ENCODE results near the gene LRG1.
"Not testable (repeated sequence)": the region's sequence is repeated elsewhere in the genome, so short reads cannot be mapped to it uniquely, and the experiment has no call there.

LRG1 gene

GRCh38 chr19:4542896-4543841 is 3.3 kb upstream of the LRG1 start:
- no peak for DNase-seq (ENCODE audit: low spot score)
- H3K9me3 ChIP-seq (ENCODE audit: severe bottlenecking), result no peaks in the 10 kb centered on the region
- no peaks in the 10 kb centered on the region for H3K27me3 ChIP-seq (ENCODE audit: insufficient read depth, poor library complexity, severe bottlenecking)
- no peak overlapping the region for H3K27ac ChIP-seq (ENCODE audit: poor library complexity, severe bottlenecking)
- TF ChIP-seq, protein P1, sequence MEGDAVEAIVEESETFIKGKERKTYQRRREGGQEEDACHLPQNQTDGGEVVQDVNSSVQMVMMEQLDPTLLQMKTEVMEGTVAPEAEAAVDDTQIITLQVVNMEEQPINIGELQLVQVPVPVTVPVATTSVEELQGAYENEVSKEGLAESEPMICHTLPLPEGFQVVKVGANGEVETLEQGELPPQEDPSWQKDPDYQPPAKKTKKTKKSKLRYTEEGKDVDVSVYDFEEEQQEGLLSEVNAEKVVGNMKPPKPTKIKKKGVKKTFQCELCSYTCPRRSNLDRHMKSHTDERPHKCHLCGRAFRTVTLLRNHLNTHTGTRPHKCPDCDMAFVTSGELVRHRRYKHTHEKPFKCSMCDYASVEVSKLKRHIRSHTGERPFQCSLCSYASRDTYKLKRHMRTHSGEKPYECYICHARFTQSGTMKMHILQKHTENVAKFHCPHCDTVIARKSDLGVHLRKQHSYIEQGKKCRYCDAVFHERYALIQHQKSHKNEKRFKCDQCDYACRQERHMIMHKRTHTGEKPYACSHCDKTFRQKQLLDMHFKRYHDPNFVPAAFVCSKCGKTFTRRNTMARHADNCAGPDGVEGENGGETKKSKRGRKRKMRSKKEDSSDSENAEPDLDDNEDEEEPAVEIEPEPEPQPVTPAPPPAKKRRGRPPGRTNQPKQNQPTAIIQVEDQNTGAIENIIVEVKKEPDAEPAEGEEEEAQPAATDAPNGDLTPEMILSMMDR (IDR thresholded peaks at IDR 0.05; ENCODE audit: poor library complexity, severe bottlenecking), result no peak
- ATAC-seq (ENCODE audit: low read depth), result no peak
- no peak overlapping the region for H3K4me3 ChIP-seq (ENCODE audit: severe bottlenecking)
- no peaks in the 10 kb centered on the region for H3K4me1 ChIP-seq (ENCODE audit: insufficient read depth, poor library complexity, severe bottlenecking)
- no peaks in the 10 kb centered on the region for H3K36me3 ChIP-seq (ENCODE audit: low read depth)

- H3K27me3 ChIP-seq (ENCODE audit: insufficient read depth, poor library complexity, severe bottlenecking); DNase-seq (ENCODE audit: low spot score); H3K36me3 ChIP-seq (ENCODE audit: low read depth); ATAC-seq (ENCODE audit: low read depth); H3K27ac ChIP-seq (ENCODE audit: poor library complexity, severe bottlenecking); H3K9me3 ChIP-seq (ENCODE audit: severe bottlenecking); H3K4me1 ChIP-seq (ENCODE audit: insufficient read depth, poor library complexity, severe bottlenecking); H3K4me3 ChIP-seq (ENCODE audit: severe bottlenecking): not testable (repeated sequence)
Observed at GRCh38 chr19:4541806-4542145, 1.9 kb upstream of the LRG1 start.

DNA sequence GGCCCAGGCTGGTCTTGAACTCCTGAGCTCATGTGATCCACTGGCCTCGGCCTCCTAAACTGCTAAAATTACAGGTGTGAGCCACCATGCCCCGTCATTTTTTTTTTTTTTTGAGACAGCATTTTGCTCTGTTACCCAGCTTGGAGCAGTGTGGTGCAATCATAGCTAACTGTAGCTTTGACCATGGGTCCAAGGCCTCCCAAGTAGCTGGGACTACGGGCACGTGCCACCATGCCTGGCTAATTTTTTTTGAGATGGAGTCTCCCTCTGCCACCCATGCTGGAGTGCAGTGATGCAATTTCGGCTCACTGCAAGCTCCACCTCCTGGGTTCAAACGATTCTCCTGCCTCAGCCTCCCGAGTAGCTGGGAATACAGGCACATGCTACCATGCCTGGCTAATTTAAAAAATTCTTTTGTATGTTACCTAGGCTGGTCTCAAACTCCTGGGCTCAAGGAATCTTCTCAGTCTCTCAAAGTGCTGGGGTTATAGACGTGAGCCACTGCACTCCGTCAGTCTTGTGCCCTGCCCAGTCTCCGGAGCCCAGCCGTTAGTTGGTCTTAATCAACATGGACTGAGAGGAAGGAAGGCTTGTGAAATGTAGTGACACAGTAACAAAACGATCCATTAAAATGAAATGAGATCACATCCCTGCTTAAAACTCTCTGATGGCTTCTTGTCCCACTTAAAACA is 1.4 kb upstream of the LRG1 start:
- H3K4me1 ChIP-seq (ENCODE audit: insufficient read depth, poor library complexity, severe bottlenecking), result no peaks in the 10 kb centered on the region
- H3K4me3 ChIP-seq (ENCODE audit: severe bottlenecking), result no peak overlapping the region
- no peaks in the 10 kb centered on the region for H3K9me3 ChIP-seq (ENCODE audit: severe bottlenecking)
- no peak overlapping the region for H3K27ac ChIP-seq (ENCODE audit: poor library complexity, severe bottlenecking)
- ATAC-seq (ENCODE audit: low read depth), result no peak
- no peak for DNase-seq (ENCODE audit: low spot score)
- H3K36me3 ChIP-seq (ENCODE audit: low read depth), result no peaks in the 10 kb centered on the region
- TF ChIP-seq, protein P1 (IDR thresholded peaks at IDR 0.05; ENCODE audit: poor library complexity, severe bottlenecking), result no peak
- no peaks in the 10 kb centered on the region for H3K27me3 ChIP-seq (ENCODE audit: insufficient read depth, poor library complexity, severe bottlenecking)

DNA sequence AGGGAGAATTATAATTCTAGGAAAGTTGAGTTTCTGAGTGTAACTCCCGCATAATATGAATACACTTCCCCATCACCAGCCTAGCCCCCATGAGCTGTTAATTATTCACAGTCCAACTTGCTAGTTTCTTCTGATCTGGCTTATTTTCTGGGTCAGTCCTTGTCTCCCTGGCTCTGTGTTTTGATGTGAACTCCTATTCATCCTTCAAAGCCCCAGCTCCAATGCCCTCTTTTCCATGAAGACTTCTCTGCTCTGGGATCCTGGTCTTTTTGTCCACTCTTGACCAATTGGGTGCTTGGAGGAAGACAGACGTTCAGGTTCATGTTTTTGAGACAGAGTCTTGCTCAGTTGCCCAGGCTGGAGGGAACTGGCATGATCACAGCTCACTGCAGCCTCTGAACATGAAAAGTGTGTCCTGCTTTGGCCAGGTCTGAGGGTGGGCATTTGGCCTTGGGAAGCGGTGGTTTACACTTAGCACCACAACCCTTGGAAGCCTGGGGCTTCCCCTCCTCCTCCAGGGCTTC is 605 bp downstream of the LRG1 start:
- no peaks in the 10 kb centered on the region for H3K4me1 ChIP-seq (ENCODE audit: insufficient read depth, poor library complexity, severe bottlenecking)
- H3K4me3 ChIP-seq (ENCODE audit: severe bottlenecking), result no peak overlapping the region
- no peak overlapping the region for H3K27ac ChIP-seq (ENCODE audit: poor library complexity, severe bottlenecking)
- no peaks in the 10 kb centered on the region for H3K36me3 ChIP-seq (ENCODE audit: low read depth)
- no peaks in the 10 kb centered on the region for H3K27me3 ChIP-seq (ENCODE audit: insufficient read depth, poor library complexity, severe bottlenecking)
- no peak for DNase-seq (ENCODE audit: low spot score)
- ATAC-seq (ENCODE audit: low read depth), result no peak
- TF ChIP-seq, protein P1 (IDR thresholded peaks at IDR 0.05; ENCODE audit: poor library complexity, severe bottlenecking), result no peak
- no peaks in the 10 kb centered on the region for H3K9me3 ChIP-seq (ENCODE audit: severe bottlenecking)

- Histone ChIP-seq H3K36me3 (ENCODE audit: low read depth) (no peaks in the 10 kb centered on the region), H3K9me3 (ENCODE audit: severe bottlenecking) (no peaks in the 10 kb centered on the region), H3K4me3 (ENCODE audit: severe bottlenecking) (no peak overlapping the region), H3K27me3 (ENCODE audit: insufficient read depth, poor library complexity, severe bottlenecking) (no peaks in the 10 kb centered on the region), H3K27ac (ENCODE audit: poor library complexity, severe bottlenecking) (no peak overlapping the region), H3K4me1 (ENCODE audit: insufficient read depth, poor library complexity, severe bottlenecking) (no peaks in the 10 kb centered on the region)
- TF ChIP-seq, protein P1 (IDR thresholded peaks at IDR 0.05; ENCODE audit: poor library complexity, severe bottlenecking), result no peak
- ATAC-seq (ENCODE audit: low read depth) (no peak), DNase-seq (ENCODE audit: low spot score) (no peak)
Observed at GRCh38 chr19:4538601-4538954, 1.3 kb downstream of the LRG1 start.

Measured in RWPE2 (cell line).